GM23338 (cell line): ENCODE data around the gene INTS6L. TPM values are rescaled to one million over a fixed set of nuclear protein-coding genes. Genes with fewer than 3 reads are reported as not detected.

Source experiments
- ATAC-seq: fragments of 200-7000 bp; cut with Tn5 transposase; 3 replicates; pipeline ENCODE4 v1.9.1; 2020
- DNase-seq: peaks from one replicate; pipeline ENCODE4 v3.0.0-alpha.2; 2015; ENCODE audit warnings: low spot score
- H2AFZ ChIP-seq: fragments of 200-600 bp; sonication (generic); 2 replicates; pipeline ENCODE4 v1.8.0; 2016; ENCODE audit warnings: antibody characterized with exemption, mild to moderate bottlenecking, moderate library complexity
- H3F3A ChIP-seq: fragments of 200-600 bp; sonication (generic); replicated peaks from 2 replicates; pipeline ENCODE4 v1.8.0; 2017; ENCODE audit warnings: antibody characterized with exemption, mixed run types, low read depth
- H3K27ac ChIP-seq: fragments of 200-600 bp; sonication (generic); 2 replicates; pipeline ENCODE4 v1.6.1; 2016; ENCODE audit warnings: low read depth
- H3K27me3 ChIP-seq: fragments of 200-600 bp; sonication (generic); 2 replicates; pipeline ENCODE4 v1.8.0; 2016; ENCODE audit warnings: mild to moderate bottlenecking, mixed run types, moderate library complexity; ENCODE audit not compliant: insufficient read depth
- H3K36me3 ChIP-seq: fragments of 200-600 bp; sonication (generic); 2 replicates; pipeline ENCODE4 v1.8.0; 2016; ENCODE audit warnings: mild to moderate bottlenecking; ENCODE audit not compliant: insufficient read depth
- H3K4me1 ChIP-seq: fragments of 200-600 bp; sonication (generic); 2 replicates; pipeline ENCODE4 v1.8.0; 2016; ENCODE audit warnings: mild to moderate bottlenecking, moderate library complexity; ENCODE audit not compliant: insufficient read depth
- H3K4me2 ChIP-seq: fragments of 200-600 bp; sonication (generic); 2 replicates; pipeline ENCODE4 v1.7.1; 2017; ENCODE audit warnings: mixed run types
- H3K4me3 ChIP-seq: fragments of 200-600 bp; sonication (generic); 2 replicates; pipeline ENCODE4 v1.6.1; 2016; ENCODE audit warnings: mixed run types
- H3K79me2 ChIP-seq: fragments of 200-600 bp; sonication (generic); replicated peaks from 2 replicates; pipeline ENCODE4 v1.8.0; 2017; ENCODE audit warnings: mild to moderate bottlenecking; ENCODE audit not compliant: insufficient read depth
- H3K9me2 ChIP-seq: fragments of 200-600 bp; sonication (generic); 2 replicates; pipeline ENCODE4 v1.8.0; 2017; ENCODE audit not compliant: insufficient read depth
- H4K20me1 ChIP-seq: fragments of 200-600 bp; sonication (generic); replicated peaks from 2 replicates; pipeline ENCODE4 v1.8.0; 2017; ENCODE audit warnings: mild to moderate bottlenecking; ENCODE audit not compliant: insufficient read depth
- H3K27ac Mint-ChIP-seq: 2 replicates; pipeline ENCODE4 v1.8.0; 2020; ENCODE audit warnings: inconsistent platforms, mild to moderate bottlenecking, moderate library complexity, mixed read lengths
- H3K27me3 Mint-ChIP-seq: 3 replicates; pipeline ENCODE4 v1.8.0; 2022; ENCODE audit warnings: low read depth, mild to moderate bottlenecking, moderate library complexity, mixed read lengths, inconsistent platforms; ENCODE audit not compliant: insufficient read depth, poor library complexity
- H3K36me3 Mint-ChIP-seq: 3 replicates; pipeline ENCODE4 v1.8.0; 2021; ENCODE audit warnings: low read depth, mild to moderate bottlenecking, inconsistent platforms, moderate library complexity, mixed read lengths
- H3K4me1 Mint-ChIP-seq: 3 replicates; pipeline ENCODE4 v1.8.0; 2020; ENCODE audit warnings: mild to moderate bottlenecking, inconsistent platforms, mixed read lengths
- H3K4me3 Mint-ChIP-seq: 3 replicates; pipeline ENCODE4 v1.8.0; 2021; ENCODE audit warnings: moderate library complexity, mild to moderate bottlenecking, inconsistent platforms, mixed read lengths
- H3K9me3 Mint-ChIP-seq: 3 replicates; pipeline ENCODE4 v1.8.0; 2020; ENCODE audit warnings: moderate library complexity, mild to moderate bottlenecking, inconsistent platforms, mixed read lengths
- ETS1 ChIP-seq: IDR thresholded peaks from 2 replicates; pipeline ENCODE4 v1.6.1; 2016; ENCODE audit warnings: antibody characterized with exemption
- JUNB ChIP-seq: IDR thresholded peaks from one replicate; pipeline ENCODE4 v1.6.1; 2016; ENCODE audit warnings: antibody characterized with exemption; ENCODE audit not compliant: unreplicated experiment
- NANOG ChIP-seq: IDR thresholded peaks from 2 replicates; pipeline ENCODE4 v1.6.1; 2016; ENCODE audit warnings: antibody characterized with exemption, borderline replicate concordance
- POLR2AphosphoS5 ChIP-seq: IDR thresholded peaks from 2 replicates; pipeline ENCODE4 v1.6.1; 2016; ENCODE audit warnings: antibody characterized with exemption, low read depth
- ZNF114 ChIP-seq: fragments of 250-450 bp; sonication (Bioruptor Pico); IDR thresholded peaks from 2 replicates; pipeline ENCODE4 v1.5.0; 2020; ENCODE audit warnings: mild to moderate bottlenecking, moderate library complexity
- ZNF331 ChIP-seq: fragments of 250-450 bp; sonication (Bioruptor Pico); IDR thresholded peaks from 2 replicates; pipeline ENCODE4 v1.5.0; 2020; ENCODE audit warnings: low read depth, mild to moderate bottlenecking, moderate library complexity
- ZNF462 ChIP-seq: fragments of 250-450 bp; sonication (Bioruptor Pico); IDR thresholded peaks from 2 replicates; pipeline ENCODE4 v1.5.0; 2020; ENCODE audit warnings: mild to moderate bottlenecking, moderate library complexity
- polyA plus RNA-seq: library from polyadenylated mRNA; unstranded; fragments of >200 nt; fragmentation: Nextera tagmentation; extraction: Ambion mirVana; gene quantifications from 2 replicates; pipeline ENCODE4 v1.2.1, GENCODE V29; 2016
- total RNA-seq: library from RNA; depleted of rRNA; stranded (reverse); fragments of >200 nt; shearing (Covaris generic); gene quantifications from 2 replicates; pipeline ENCODE4 v1.2.3, GENCODE V29; 2014

The INTS6L gene
- total and polyA plus RNA-seq, 2 experiments from 2014 or later = 4.5 to 6.4 TPM

- Mint-ChIP-seq H3K4me1 (no peaks in the 10 kb centered on the region), H3K27ac (no peak overlapping the region), H3K4me3 (no peak overlapping the region), H3K9me3 (no peaks in the 10 kb centered on the region), H3K36me3 (no peaks in the 10 kb centered on the region), H3K27me3 (no peaks in the 10 kb centered on the region)
- Histone ChIP-seq H3K9me2 (no peaks in the 10 kb centered on the region), H3K4me2 (no peak overlapping the region), H3K36me3 (no peaks in the 10 kb centered on the region), H4K20me1 (no peaks in the 10 kb centered on the region), H3K4me1 (no peaks in the 10 kb centered on the region), H3K79me2 (no peaks in the 10 kb centered on the region), H3K4me3 (no peak overlapping the region), H3K27ac (no peak overlapping the region), H3K27me3 (no peaks in the 10 kb centered on the region), H3F3A (no peaks in the 10 kb centered on the region), H2AFZ (no peak overlapping the region)
- ATAC-seq = no peak
- TF ChIP-seq ZNF462 = no peak
- no peak for TF ChIP-seq JUNB
- no peak for TF ChIP-seq NANOG
- no peak for TF ChIP-seq ZNF331 (CRISPR knock-in tag)
- no peak for TF ChIP-seq POLR2AphosphoS5
- no peak for TF ChIP-seq ZNF114 (CRISPR knock-in tag)
- no peak for TF ChIP-seq ETS1
- no peak for DNase-seq
Observed at GRCh38 chrX:135494453-135494852, 26.0 kb upstream of the INTS6L start.
